Activated T-helper 1 cell treated with anti-CD3 and anti-CD28 coated beads, Interleukin-2, amount 50 U/mL, for 16 hours (primary cell): ENCODE data around the gene FAM216A.
"Not testable (repeated sequence)": the region's sequence is repeated elsewhere in the genome, so short reads cannot be mapped to it uniquely, and the experiment has no call there.

ENCODE experiments used
- DNase-seq, 2 donors: peaks; one replicate each; pipeline ENCODE4 v3.0.0-alpha.2; 2020; ENCODE audit warnings: low read depth in 1 of 2, low spot score in 1 of 2

The FAM216A gene

DNA sequence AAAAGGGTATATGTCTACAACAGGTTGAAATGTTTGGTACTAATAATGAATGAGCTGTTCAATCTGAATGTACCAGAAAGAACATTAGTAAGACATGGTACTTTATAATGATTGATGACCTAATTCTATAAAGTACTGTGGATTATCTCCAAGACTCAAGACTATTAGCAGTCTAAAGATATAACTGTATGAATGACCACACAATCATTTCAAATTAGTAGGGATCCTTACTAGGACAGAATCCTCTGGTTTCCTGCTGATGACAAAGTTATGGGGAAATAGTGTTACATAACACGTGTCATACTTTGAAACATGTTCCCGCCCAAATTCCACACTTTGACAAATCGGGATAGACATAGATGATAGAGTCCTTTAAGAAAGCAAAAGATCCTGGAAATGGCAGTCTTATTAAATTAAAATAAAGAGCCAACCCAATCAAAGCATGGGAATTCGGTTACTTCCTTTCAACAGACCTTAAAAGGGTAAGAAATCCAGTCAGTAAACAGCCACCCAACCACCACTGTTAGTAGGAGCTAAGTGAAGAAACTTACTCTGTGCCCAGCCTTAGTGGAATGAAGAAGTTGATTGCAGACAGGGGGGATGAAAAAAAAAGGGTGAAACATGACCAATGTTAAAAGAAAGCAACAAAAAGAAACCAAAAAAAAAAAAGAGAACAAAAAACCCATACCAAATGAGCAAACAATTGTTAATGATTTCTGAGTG is 30.5 kb downstream of the FAM216A start:
- DNase-seq, result no peak

DNA sequence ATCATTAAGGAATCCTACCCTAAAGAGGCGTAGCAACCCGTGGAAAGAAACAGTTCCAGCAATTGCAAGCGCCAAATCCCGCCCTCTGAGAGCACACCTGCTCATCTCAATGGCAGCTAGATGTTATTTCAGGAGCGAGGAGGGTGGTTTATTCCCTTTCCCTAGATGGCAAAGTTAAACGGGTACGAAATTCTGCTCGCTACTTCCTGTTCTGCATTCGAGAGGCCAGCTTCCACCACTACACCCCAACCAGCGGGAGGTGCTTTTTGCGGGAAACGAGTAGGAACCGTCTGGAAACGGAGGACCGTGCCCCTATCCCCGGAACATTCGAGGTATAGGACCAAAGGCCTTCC is 32.7 kb downstream of the FAM216A start:
- DNase-seq, result no peak

DNA sequence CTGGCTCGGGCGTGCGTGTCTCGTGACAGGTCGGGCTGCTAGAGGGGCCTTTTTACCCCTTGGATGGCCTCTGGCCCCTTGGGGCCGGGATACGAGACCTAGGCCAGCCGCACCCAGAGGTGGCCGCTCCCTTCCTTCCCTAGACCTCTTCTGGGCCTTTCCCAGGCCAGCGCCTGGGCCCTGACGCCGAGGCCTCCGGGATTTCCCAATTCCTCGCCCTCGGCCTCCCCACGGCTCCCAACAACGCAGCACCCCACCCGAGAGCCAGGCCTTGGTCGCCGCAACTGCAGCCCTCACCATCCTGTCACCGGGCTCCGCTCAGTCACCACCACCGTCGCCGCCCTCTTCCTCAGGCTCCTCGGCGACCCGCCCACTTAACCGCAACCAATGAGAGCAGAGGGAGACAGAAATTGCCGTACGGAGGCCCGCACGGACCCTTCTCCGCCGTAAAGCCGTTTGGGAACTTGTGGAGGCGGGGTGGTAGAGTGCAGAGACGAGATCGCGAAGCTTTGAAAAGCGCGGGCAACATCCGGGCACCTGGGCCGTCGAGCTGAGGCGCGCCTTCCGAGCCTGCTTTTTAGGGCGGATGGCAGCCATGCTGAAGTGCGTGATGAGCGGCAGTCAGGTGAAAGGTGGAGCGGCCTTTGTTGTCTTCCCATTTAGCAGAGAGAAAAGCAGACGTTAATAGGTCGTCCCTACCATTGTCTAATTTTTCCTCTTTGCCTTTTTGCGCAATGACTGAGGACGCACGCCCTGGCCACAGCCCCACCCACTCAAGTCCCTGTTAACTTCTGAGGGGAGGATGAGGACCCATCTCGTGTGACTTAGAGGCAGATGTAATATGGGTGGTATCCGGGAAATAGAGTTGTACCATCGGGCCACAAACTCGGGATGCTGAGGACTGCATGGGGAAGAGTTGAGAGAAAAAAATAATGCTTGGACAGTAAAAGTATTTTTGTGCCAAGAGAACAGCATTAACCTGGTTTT is 33.4 kb downstream of the FAM216A start, which contains the start of the genes RAD9B and VPS29:
TSS of gene RAD9B (plus strand) at position 580 of the 987 bp plus-strand sequence. CDS start at position 587, 7 bp downstream.
TSS of gene VPS29 (minus strand) at position 360 of the 987 bp plus-strand sequence. CDS start at position 300, 60 bp downstream.
- DNase-seq, result peak; percentile 97 to 98

DNA sequence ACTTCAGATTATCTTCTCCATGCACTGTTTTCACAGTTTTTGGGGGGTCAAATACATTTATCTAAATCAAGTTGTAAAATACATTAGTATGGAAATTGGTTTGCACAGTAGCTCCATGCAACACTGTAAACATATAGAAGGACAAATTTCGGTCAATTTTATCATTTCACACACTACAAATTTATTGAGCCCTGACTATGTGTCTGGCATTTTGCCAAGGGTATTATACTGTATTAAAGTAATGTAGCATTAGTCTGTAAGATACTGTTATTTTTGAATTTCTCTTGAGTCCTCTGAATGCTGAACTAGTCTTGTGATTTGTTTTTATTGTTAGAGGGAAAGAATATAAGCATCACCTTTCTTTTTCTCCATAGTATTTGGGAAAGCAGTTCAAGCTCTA is 34.8 kb downstream of the FAM216A start:
- no peak for DNase-seq

DNA sequence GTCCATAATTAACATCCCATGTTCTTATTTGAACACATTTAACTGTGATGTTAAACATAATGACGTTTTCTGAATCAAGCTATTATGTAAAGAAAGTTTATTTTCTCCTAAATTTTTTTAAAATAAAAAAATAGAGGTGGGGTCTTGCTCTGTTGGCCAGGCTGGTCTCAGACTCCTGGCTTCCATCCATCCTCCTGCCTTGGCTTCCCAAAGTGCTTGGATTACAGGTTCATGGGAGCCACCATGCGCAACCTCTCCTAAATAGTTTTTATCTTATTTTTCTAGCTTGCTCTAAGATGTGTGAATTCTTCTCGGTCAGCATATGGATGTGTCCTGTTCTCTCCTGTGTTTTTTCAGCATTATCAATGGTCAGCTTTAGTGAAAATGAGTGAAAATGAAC is 36.7 kb downstream of the FAM216A start:
- no peak for DNase-seq

DNA sequence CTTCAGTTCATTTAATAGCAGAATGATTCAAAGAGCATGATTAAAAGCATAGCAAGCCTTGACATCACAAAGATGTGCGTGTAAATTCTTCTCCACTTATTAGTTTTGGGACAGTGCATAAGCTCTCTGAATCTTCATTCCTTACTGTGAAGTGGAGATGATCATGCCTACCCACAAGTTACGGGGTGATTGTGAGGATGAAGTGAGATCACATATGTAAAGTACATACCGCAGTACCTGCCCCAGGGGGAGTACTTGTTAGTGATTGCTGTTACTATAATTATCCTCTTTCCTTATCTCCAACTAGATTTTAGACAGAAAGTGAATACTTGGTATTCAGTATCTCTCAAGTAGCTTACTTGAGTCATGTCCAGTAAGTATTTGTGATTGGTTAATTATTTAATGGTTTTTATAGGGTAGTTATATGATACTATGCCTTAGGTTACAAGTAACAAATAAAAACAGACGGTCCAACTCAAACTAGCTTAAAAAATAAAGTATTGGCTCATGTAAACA is 39.5 kb downstream of the FAM216A start:
- no peak for DNase-seq

DNA sequence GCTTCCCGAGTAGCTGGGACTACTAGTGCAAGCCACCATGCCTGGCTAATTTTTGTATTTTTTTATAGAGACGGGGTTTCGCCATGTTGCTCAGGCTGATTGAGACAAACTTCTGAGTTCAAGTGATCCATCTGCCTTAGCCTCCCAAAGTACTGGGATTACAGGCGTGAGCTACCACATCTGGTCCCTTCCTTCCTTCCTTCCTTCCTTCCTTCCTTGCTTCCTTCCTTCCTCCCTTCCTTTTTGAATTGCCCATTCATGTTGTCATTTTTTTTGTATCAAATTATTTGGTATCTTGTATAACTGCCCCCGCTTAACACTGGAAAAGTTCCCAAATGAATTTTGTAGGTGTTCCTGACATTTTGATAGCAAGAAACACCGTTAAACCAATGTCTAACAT is 45.2 kb downstream of the FAM216A start:
- DNase-seq, result no peak

DNA sequence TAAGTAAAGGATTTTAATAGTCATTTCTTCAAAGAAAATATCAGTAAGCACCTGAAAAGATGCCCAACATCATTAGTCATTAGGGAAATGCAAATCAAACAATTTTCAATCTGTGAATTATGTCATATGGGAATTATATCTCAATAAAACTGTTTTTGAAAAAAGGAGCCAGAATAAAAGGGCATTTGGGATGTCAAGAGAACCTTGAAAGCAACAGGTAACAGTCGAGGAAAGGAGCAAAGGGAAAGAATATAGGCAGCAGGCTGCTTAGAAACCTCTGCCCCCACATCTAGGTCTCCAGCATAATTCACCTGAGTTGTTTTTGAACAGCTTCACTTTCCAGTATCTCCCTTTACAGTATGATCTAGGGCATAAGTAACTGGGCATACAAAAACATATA is 45.7 kb downstream of the FAM216A start:
- no peak for DNase-seq

DNA sequence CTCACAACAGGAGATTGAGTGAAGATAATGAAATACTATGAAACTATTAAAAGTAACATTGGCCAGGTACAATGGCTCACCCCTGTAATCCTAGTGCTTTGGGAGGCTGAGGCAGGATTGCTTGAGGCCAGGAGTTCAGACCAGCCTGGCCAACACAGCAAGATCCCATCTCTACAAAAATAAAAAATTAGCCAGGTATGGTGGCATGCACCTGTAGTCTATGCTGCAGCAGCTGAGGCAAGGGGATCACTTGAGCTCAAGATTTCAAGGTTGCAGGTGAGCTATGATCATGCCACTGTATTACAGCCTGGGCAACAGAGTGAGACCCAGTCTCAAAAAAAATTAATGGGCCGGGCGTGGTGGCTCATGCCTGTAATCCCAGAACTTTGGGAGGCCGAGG is 48.4 kb downstream of the FAM216A start:
- DNase-seq, result no peak

DNA sequence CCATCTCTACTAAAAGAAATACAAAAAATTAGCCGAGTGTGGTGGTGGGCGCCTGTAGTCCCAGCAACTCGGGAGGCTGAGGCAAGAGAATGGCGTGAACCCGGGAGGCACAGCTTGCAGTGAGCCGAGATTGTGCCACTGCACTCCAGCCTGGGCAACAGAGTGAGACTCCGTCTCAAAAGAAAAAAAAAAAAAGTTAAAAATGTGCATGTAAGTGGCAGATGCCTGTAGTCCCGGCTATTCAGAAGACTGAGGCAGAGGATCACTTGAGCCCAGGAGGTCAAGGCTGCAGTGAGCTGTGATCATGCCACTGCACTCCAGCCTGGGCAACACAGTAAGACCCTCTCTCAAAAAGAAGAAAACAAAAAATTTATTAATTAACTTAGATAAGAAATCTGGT is 49.4 kb downstream of the FAM216A start:
- DNase-seq, result not testable (repeated sequence)

DNA sequence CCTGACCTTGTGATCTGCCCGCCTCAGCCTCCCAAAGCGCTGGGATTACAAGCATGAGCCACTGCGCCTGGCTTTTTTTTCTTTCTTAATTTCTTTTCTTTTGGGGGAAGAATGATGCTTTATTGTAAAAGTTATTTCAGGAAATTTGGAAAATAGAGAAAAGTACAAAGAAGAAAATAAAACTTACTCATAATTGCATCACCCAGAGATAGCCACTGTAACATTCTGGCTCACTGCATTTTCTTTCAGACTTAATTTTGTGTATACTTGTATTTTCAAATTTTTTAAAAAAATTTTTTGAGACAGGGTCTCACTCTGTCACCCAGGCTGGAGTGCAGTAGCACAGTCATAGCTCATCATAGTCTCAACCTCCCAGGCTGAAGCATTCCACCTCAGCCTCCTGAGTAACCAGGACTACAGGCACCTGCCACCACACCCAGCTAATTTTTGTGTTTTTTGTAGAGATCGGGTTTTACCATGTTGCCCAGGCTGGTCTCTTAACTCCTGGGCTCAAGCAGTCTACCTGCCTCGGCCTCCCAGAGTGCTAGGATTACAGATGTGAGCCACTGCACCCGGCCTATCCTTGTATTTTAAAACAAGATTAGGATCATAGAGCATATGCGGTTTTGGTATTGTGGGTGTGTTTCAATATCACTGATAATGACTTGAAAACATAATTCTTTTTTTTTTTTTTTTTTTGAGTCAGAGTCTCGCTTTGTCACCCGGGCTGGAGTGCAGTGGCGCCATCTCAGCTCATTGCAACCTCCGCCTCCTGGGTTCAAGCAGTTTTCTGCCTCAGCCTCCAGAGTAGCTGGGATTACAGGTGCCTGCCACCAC is 52.4 kb downstream of the FAM216A start:
- DNase-seq, result not testable (repeated sequence)

DNA sequence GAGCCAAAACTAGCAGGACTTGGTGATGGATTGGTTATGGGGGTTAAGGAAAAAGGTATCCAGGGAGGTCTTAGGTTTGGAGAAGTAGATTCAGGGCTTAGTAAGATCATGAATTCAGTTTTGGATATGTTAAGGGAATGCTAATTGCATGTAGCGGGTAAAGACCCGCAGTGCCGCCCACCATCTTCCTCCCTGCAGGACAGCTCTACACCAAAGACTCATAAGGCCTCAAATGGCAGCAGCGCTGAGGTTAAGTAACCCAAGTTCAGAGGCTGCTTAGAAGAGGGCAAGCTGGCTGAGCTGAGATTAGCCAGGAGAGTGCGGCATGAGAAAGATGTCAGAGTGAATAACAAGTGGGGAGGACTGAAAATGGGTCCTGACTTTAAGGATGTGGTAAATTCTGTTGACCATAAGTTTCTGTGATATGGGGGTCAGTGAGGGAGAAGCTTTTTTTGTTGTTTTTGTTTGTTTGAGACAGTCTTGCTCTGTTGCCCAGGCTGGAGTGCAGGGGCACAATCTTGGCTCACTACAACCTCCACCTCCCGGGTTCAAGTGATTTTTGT is 59.7 kb downstream of the FAM216A start:
- no peak for DNase-seq

DNA sequence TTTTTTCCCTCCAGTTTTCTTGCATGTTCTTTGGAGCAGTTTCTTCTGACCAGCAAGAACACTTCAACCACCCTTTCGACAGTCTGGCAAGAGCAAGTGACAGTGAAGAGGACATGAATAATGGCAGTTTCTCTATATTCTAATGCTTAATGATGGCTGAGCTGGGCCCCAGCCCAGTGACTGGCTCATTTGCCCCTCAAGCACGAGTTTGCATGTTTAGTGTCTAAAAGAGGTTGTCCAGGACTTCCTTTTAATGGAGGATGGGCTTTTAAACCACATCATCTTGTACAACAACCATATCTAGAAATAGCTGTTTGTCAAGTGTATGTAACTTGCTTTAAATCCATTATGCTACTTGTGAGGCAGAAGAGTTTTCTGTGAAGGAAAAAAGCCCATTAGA is 61.9 kb downstream of the FAM216A start:
- DNase-seq, result no peak

DNA sequence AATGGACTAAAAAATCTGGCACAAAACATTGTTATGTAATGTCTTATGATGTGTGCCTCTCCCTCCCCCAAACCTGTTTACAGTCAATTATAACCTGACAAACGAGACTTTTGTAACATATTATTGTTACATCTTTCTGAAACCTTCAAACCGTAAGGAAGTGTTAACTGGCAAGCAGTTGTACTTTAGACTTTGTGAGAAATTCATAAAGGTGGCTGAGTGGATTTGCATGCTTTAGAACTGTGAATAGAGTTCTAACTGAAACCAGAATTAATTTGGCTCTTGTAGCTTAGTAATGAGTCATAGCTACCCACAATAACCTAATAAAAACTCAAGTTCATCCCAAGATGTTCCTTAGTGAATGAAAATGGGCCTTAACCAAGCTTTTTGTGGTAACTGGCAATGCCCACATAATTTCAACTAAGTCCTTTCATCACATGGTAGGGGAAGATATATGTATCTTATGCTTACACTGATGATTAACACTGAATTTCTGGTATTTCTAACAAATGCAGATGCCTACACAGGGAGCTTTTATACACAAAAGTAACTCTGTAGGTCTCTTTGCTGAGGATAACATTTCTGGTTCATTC is 63.2 kb downstream of the FAM216A start:
- no peak for DNase-seq

DNA sequence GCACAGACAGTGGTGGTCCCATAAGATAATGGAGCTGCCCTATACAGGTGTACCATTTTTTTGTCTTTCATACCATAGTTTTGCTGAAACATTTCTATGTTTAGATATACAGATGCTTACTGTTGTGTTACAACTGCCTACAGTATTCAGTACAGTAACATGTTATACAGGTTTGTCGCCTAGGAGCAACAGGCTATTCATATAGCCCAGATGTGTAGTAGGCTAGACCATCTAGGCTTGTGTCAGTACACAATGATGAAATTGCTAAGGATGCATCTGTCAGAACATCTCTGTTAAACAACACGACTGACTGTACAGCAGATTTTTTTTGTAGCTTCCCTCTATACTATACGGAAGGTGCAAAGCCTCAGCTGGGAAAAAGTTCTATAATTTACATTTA is 64.0 kb downstream of the FAM216A start:
- DNase-seq, result no peak

DNA sequence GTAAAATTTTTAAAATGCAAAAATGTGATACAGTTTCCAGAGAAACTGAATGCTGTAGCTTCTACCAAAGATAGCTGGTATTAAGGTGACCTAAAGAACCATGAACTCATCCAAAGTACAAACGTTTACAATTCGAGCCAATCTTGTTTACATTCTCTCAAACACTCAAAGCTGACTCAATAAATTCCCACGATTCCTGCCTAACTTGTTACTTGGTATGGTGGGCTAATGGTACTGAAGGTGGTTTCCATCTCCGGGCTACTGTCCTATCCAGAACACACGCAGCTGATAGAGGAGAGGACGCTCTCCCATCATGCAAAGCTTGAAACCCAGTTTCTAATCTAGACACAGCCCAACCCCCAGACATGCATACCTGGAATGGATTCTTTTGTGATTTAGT is 65.0 kb downstream of the FAM216A start:
- no peak for DNase-seq

DNA sequence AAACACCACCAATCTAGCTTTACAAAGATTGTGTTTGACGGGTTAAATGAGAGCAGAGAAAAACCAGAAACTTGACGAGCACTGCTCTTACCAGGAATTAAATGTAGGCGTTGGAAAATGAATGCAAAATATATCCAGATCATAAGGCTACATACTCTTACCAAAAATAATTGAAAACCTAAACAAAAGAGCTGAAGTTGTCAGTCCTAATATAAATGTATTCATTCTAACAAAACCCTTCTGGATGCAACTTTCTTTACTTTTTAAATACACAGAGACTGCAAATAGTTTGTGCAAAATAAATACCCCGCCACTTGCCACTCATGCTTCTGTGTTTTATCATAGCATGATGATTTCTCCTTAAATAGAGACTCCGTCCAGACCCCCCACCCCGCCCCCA is 66.2 kb downstream of the FAM216A start:
- DNase-seq, result no peak

DNA sequence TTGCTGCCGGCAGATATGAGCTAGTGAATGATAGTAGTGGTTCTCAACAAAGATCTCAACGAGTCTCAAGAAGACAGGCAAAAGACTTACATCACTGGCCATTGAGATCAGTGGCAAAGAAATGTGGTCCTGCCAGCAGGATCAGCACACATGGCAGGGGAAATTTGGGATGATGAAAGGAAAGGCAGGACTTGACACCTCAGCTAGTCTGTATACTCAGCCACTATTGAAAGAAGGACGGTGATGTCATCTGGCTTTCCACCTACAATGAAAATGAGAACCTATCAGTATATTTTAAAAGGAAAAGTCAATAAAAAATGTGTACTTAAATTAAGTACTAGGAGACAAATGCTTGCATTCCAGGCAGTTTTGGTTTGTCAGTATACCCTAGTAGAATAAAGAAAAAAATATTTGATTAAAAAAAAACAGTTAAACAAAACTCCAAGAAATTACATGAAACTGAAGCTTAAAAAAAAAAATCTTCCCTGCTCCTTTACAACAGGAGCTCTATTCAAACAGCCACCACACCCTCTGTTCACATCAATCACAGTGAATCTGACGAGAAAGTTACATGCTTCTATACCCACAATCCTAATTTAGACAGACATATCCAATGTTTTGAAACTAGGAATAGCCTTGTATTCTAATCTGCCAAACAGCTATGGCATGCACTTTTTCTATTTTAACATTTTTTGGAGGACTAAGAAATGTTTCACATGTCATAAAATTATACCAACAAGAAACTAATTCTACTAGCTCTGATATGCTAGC is 68.4 kb downstream of the FAM216A start:
- DNase-seq, result no peak

DNA sequence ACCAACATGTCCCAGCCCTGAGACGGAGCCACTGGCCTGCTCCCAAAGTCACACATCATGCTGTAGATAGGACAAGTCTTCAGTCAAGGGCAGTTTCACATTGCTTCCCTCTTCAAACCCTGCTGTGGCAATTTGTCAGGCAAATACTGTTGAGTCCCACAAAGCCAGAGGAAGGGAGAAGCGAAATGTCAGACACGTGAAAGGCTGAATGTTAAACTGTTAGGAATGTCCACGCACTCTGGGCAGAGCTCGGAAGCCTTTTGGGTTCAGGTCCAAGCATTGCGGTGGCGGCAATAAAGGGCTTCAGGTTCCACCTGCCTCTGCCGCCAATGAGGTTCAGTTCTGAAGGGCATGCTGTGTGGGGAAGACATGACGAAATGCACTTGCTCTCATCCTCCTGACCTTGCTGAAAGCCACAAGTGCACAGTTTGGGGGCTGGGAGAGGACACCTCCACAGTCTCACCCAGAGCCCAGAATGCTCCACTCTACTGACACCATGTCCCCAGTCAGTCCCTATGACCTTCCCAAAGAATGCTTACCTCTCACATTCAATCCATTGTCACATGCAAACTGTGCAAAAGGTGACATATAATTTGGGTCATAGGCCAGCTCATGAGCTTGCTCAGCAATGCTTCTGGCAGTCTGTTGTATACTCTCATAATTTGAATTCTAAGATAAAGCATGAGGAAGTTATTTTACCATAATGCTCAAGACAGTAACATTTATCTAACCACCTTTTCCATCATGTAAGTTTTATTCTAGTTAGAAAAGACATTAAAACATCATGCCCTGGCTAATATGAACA is 69.2 kb downstream of the FAM216A start:
- DNase-seq, result no peak
